ENCODE measurements around the gene NRXN3. TPM values are rescaled to one million over a fixed set of nuclear protein-coding genes. Genes with fewer than 3 reads are reported as not detected.

NRXN3 gene
- total RNA-seq, 1 donor = under 0.01 TPM

GRCh38 chr14:79649856-79650255 is 1479.7 kb downstream of the NRXN3 start:
- Histone ChIP-seq H3K4me1 (ENCODE audit: insufficient read depth, low read length) (no peaks in the 10 kb centered on the region), H3K27me3 (ENCODE audit: insufficient read depth, low read length) (no peaks in the 10 kb centered on the region), H3K9me3 (ENCODE audit: low read depth, low read length) (no peaks in the 10 kb centered on the region), H3K4me3 (ENCODE audit: low read length) (no peak overlapping the region)

DNA sequence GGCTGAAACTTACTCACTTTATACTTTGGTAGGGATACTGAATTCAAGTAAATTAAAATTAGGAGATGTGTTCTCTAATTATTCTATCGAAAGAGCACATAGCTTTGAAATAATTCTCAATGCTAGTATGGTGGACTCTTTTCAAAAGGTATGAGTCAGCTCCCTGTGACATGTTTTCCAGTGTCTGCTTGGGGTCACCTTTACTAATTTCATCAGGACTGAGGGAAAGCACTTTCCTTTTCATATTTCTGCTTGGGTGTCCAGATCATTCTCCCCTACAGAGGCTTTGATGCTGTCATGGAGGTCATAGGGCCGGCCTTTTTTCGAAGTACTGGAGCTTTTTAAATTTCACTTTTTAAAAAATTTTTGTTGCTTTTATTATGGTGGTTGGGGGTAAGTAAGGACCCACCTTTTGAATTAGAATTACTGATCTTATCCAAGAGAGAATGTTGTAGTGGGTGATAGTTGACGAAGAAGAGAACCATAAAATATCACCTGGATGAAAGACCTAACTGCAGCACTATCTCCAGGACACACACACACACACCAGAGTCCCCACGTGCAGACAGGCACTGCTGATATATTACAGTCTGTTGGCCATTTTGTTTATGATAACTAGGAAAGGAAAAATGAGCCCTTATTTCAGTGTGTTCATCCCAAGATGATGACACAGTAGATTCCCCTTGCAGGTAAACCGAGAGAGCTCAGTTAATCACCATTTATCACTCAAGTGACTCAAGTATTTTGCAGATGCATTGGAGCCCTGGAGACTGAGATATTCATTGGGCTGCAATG is 1482.5 kb downstream of the NRXN3 start:
- Histone ChIP-seq H3K27me3 (ENCODE audit: insufficient read depth, low read length) (no peaks in the 10 kb centered on the region), H3K4me1 (ENCODE audit: insufficient read depth, low read length) (no peaks in the 10 kb centered on the region), H3K4me3 (ENCODE audit: low read length) (no peak overlapping the region), H3K9me3 (ENCODE audit: low read depth, low read length) (no peaks in the 10 kb centered on the region)

DNA sequence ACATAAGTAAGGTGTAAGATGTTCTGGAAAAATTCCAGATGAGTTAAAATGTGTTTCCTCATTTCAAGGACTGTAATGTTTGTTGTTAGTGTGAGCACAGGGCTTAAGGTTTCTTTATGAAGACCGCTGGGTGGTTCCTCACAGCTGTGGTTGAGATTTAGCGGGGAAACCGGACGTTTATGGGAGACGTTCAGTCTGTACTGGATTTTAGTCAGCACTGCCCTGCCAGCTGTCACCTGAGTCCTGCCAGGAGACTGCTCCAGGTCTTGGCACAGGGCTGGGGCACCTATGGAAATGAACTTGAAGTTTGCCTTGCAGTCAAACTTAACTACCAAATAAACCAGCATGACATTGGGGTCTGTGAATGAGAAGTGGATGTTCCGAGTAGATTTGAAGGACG is 1485.9 kb downstream of the NRXN3 start:
- Histone ChIP-seq H3K9me3 (ENCODE audit: low read depth, low read length) (no peaks in the 10 kb centered on the region), H3K4me3 (ENCODE audit: low read length) (no peak overlapping the region), H3K27me3 (ENCODE audit: insufficient read depth, low read length) (no peaks in the 10 kb centered on the region), H3K4me1 (ENCODE audit: insufficient read depth, low read length) (no peaks in the 10 kb centered on the region)

DNA sequence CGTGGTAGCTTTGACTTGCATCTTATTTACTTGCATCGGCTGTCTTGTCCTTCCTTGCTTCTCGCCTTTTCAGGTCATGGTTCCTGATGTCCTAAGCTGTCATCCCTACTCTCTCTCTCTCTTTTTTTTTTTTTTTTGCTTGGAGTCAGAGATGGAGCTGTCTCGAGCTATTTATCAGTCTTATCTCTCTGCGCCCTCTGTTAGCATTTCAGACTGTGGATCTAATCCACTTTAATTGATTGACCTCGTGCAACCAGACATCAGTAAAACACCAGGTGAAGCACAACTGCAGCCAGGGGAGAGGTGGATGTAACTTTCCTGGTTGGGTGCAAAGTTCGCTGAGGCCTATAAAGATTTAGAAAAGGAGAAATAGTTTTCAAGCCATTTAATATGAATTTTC is 1486.3 kb downstream of the NRXN3 start:
- Histone ChIP-seq H3K4me3 (ENCODE audit: low read length) (no peak overlapping the region), H3K27me3 (ENCODE audit: insufficient read depth, low read length) (no peaks in the 10 kb centered on the region), H3K9me3 (ENCODE audit: low read depth, low read length) (no peaks in the 10 kb centered on the region), H3K4me1 (ENCODE audit: insufficient read depth, low read length) (no peaks in the 10 kb centered on the region)

DNA sequence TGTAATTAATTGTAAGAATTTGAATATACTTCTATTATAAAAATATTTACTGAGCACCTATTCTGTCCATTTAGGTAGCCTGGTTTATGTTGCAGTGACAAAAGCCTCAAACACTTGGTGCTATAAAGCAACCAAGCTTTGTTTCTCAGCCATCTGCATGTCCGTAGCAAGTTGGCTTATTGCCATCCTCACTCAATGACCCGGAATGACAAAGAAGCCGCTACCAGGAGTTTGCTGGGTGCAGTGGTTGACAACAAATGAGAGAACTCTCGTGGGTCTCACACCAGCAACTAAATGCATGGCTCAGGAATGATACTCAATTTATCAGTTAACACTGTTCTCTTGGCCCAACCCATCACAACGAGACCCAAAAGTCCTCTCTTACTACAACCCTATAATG is 1488.0 kb downstream of the NRXN3 start:
- Histone ChIP-seq H3K4me3 (ENCODE audit: low read length) (no peak overlapping the region), H3K4me1 (ENCODE audit: insufficient read depth, low read length) (no peaks in the 10 kb centered on the region), H3K27me3 (ENCODE audit: insufficient read depth, low read length) (no peaks in the 10 kb centered on the region), H3K9me3 (ENCODE audit: low read depth, low read length) (no peaks in the 10 kb centered on the region)

DNA sequence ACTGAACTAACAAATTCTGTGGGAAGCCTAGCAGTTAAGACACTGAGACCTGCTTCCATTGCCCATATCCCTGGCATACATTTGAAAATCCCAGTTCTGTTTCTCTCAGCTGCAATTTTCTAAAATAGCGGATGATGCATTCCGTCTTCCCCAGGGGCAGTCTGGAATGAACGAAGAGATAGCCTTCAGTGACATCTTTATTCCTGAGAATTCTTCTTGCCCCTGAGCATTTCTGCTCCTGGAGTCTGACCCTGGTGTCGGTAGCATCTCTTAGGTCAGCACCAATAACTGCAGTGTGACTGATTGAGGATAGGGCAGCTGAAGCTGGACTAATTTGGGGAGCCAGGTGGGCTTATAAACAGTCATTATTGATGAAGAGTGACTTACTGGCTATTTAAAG is 1488.6 kb downstream of the NRXN3 start:
- Histone ChIP-seq H3K27me3 (ENCODE audit: insufficient read depth, low read length) (no peaks in the 10 kb centered on the region), H3K4me3 (ENCODE audit: low read length) (no peak overlapping the region), H3K9me3 (ENCODE audit: low read depth, low read length) (no peaks in the 10 kb centered on the region), H3K4me1 (ENCODE audit: insufficient read depth, low read length) (no peaks in the 10 kb centered on the region)

- H3K9me3 ChIP-seq (ENCODE audit: low read depth, low read length) = no peaks in the 10 kb centered on the region
- H3K27me3 ChIP-seq (ENCODE audit: insufficient read depth, low read length) = no peaks in the 10 kb centered on the region
- H3K4me1 ChIP-seq (ENCODE audit: insufficient read depth, low read length) = no peaks in the 10 kb centered on the region
- no peak overlapping the region for H3K4me3 ChIP-seq (ENCODE audit: low read length)
These were observed 1490.1 kb downstream of the NRXN3 start for GRCh38 chr14:79660053-79660939.

DNA sequence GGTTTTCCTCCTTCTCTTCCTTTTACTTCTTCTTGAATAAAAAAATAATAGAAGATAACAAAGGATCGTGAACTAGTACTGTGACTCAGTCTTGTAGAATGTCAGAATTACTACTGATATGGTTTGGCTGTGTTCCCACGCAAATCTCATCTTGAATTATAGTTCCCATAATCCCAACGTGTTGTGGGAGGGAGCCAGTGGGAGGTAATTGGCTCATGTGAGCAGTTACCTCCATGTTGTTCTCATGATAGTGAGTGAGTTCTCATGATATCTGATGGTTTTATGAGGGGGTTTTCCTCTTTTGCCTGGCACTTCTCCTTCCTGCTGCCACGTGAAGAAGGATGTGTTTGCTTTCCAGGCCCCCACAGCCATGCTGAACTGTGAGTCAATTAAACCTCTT is 1491.6 kb downstream of the NRXN3 start:
- H3K4me3 ChIP-seq (ENCODE audit: low read length) = no peak overlapping the region
- no peaks in the 10 kb centered on the region for H3K27me3 ChIP-seq (ENCODE audit: insufficient read depth, low read length)
- H3K4me1 ChIP-seq (ENCODE audit: insufficient read depth, low read length) = no peaks in the 10 kb centered on the region
- H3K9me3 ChIP-seq (ENCODE audit: low read depth, low read length) = no peaks in the 10 kb centered on the region

GRCh38 chr14:79663453-79663852 is 1493.3 kb downstream of the NRXN3 start:
- no peaks in the 10 kb centered on the region for H3K4me1 ChIP-seq (ENCODE audit: insufficient read depth, low read length)
- H3K27me3 ChIP-seq (ENCODE audit: insufficient read depth, low read length) = no peaks in the 10 kb centered on the region
- no peak overlapping the region for H3K4me3 ChIP-seq (ENCODE audit: low read length)
- no peaks in the 10 kb centered on the region for H3K9me3 ChIP-seq (ENCODE audit: low read depth, low read length)

DNA sequence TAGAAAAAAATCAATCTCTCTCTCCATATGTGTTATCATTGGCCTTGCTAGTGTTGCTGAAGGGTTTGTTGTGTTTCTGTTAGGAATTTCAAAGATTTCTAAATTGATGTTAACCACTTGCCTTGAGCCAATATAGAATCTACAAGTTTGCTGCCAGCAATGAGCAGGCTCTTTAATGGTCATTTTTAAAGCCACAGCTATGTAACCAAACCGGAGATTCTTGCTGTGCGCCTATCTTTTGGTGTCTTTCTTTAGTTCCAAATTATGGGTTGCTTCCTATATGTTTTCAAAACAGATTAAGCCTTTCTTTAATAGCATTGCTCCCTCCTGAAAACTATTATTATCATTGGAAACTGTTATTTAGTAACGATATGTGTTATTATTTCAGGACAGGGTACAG is 1495.4 kb downstream of the NRXN3 start:
- Histone ChIP-seq H3K4me1 (ENCODE audit: insufficient read depth, low read length) (no peaks in the 10 kb centered on the region), H3K9me3 (ENCODE audit: low read depth, low read length) (no peaks in the 10 kb centered on the region), H3K4me3 (ENCODE audit: low read length) (no peak overlapping the region), H3K27me3 (ENCODE audit: insufficient read depth, low read length) (no peaks in the 10 kb centered on the region)

- Histone ChIP-seq H3K9me3 (ENCODE audit: low read depth, low read length) (no peaks in the 10 kb centered on the region), H3K27me3 (ENCODE audit: insufficient read depth, low read length) (no peaks in the 10 kb centered on the region), H3K4me3 (ENCODE audit: low read length) (no peak overlapping the region), H3K4me1 (ENCODE audit: insufficient read depth, low read length) (no peaks in the 10 kb centered on the region)
These were observed 1498.8 kb downstream of the NRXN3 start for GRCh38 chr14:79668951-79669350.

- Histone ChIP-seq H3K27me3 (ENCODE audit: insufficient read depth, low read length) (no peaks in the 10 kb centered on the region), H3K9me3 (ENCODE audit: low read depth, low read length) (no peaks in the 10 kb centered on the region), H3K4me1 (ENCODE audit: insufficient read depth, low read length) (no peaks in the 10 kb centered on the region), H3K4me3 (ENCODE audit: low read length) (no peak overlapping the region)
These were observed 1500.6 kb downstream of the NRXN3 start for GRCh38 chr14:79670811-79671210.

DNA sequence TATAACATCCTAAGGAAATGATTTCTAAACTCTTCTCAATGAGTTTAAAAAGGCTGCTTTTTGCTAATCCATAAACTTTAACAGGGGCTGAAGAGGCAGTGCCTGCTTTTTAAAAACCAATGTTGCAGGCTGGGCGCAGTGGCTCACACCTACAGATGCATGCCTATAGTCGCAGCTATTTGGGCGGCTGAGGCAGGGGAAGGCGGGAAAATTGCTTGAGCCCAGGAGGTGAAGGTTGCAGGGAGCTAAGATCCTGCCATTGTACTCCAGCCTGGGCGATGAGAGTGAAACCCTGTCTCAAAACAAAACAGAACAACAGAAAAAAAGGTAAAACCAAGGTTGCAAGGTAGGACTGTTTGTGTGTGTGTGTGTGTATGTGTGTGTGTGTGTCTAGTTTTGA is 1509.9 kb downstream of the NRXN3 start:
- Histone ChIP-seq H3K4me3 (ENCODE audit: low read length) (no peak overlapping the region), H3K27me3 (ENCODE audit: insufficient read depth, low read length) (no peaks in the 10 kb centered on the region), H3K9me3 (ENCODE audit: low read depth, low read length) (no peaks in the 10 kb centered on the region), H3K4me1 (ENCODE audit: insufficient read depth, low read length) (no peaks in the 10 kb centered on the region)

DNA sequence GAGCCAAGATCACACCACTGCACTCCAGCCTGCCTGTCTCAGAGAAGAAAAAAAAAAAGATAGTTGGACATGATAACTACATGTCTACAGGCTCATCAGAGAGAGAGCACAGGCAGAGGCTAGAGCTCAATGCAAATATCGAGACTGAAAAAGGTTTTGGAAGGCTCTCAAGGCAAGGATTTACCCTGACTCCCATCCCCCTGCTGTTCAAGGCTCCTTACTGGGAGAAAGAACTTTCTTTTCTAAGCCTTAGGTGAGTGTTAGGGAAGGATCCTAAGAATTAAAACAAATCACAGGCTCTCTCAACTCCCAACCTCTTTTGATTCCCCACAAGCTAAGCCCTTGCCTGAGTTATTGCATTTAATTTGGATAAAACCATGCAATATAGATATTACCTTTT is 1516.0 kb downstream of the NRXN3 start:
- no peaks in the 10 kb centered on the region for H3K27me3 ChIP-seq (ENCODE audit: insufficient read depth, low read length)
- no peaks in the 10 kb centered on the region for H3K9me3 ChIP-seq (ENCODE audit: low read depth, low read length)
- no peak overlapping the region for H3K4me3 ChIP-seq (ENCODE audit: low read length)
- no peaks in the 10 kb centered on the region for H3K4me1 ChIP-seq (ENCODE audit: insufficient read depth, low read length)

DNA sequence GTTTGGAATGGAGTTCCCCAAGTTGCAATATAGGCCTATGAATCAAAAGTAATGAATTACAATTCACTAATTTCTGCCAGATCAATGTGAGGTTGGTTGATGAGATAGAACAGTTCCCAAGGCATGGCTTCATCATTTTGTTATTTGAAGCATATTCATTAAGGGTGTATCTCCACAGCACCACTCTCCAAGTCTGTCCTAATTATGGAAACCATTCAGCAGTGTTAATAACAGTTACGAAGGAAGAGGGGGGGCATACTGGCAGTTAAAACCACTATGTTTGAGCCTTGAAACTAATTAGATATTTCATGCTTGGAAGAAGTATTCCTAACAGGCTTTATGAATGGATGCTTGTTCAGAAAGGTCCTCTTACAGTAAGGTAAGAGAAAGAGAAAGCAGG is 1520.8 kb downstream of the NRXN3 start:
- no peaks in the 10 kb centered on the region for H3K9me3 ChIP-seq (ENCODE audit: low read depth, low read length)
- no peak overlapping the region for H3K4me3 ChIP-seq (ENCODE audit: low read length)
- H3K4me1 ChIP-seq (ENCODE audit: insufficient read depth, low read length) = no peaks in the 10 kb centered on the region
- no peaks in the 10 kb centered on the region for H3K27me3 ChIP-seq (ENCODE audit: insufficient read depth, low read length)
